Measurements from ENCODE around the gene SMG6.

Gene SMG6

DNA sequence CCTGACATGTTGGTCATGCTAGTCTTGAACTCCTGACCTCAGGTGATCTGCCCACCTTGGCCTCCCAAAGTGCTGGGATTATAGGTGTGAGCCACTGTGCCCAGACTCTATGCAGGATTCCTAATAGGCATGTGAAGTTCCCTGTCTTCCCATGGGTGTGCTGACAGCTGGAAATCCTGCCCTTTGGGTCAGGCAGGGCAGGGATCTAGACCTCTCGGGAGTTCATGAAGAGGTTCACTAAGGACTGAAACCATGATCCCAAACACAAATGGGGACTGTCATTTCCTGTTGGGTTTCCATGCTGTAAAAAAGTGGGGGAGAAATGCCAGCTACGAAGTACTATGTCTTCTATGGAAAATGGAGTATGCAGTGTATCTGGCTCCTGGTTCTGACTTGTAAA, 196.5 kb downstream of the SMG6 start:
- TF ChIP-seq, protein P1, sequence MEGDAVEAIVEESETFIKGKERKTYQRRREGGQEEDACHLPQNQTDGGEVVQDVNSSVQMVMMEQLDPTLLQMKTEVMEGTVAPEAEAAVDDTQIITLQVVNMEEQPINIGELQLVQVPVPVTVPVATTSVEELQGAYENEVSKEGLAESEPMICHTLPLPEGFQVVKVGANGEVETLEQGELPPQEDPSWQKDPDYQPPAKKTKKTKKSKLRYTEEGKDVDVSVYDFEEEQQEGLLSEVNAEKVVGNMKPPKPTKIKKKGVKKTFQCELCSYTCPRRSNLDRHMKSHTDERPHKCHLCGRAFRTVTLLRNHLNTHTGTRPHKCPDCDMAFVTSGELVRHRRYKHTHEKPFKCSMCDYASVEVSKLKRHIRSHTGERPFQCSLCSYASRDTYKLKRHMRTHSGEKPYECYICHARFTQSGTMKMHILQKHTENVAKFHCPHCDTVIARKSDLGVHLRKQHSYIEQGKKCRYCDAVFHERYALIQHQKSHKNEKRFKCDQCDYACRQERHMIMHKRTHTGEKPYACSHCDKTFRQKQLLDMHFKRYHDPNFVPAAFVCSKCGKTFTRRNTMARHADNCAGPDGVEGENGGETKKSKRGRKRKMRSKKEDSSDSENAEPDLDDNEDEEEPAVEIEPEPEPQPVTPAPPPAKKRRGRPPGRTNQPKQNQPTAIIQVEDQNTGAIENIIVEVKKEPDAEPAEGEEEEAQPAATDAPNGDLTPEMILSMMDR (IDR thresholded peaks at IDR 0.05; ENCODE audit: extremely low read depth, missing control alignments) = no peak
- no peak for DNase-seq (ENCODE audit: low spot score)

DNA sequence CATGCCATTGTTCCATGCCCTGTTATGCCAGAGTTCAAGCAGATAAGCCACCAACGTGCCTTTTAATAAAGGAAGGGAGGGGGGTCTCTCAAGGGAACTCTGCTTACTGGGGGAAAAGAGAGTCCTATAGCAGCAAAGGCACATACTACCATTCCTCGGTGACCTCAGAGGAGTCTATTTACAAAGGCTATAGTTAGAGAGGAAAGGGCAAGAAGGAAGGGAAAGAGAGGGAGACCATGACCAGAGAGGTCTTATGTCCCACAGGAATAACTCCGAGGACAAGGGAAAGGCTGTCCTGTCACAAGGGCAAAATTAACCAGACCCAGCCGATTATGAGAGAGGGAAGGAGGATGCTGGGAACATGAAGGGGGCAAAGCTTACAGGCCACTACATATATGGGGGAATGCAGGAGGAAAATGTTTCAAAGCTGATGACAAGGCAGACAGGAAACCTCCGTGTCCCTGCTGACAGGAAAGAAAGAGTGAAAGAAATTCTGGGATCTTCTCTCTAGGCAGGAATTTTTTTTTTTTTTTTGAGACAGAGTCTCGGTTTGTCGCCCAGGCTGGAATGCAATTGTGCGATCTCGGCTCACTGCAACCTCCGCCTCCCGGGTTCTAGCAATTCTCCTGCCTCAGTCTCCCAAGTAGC, 197.2 kb downstream of the SMG6 start:
- no peak for DNase-seq (ENCODE audit: low spot score)
- TF ChIP-seq, protein P1 (IDR thresholded peaks at IDR 0.05; ENCODE audit: extremely low read depth, missing control alignments) = no peak

DNA sequence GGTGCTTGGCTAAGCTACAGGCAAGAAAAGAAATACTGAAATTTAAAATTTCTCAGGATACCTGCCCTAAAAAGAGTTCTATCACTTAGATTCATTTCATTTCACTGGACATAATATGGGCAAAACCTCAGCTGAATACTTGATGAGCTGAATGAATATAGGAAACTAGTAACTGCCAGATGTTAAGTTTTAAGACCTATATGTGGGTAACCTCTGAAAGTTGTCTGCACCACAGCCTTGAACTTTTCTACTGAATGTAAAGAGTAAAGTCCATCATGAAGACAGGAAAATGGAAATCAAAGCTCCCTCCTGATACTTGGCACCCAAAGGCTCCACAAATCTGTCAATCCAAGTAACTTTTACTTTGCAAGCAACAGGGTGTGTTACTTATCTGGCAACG, 197.9 kb downstream of the SMG6 start:
- TF ChIP-seq, protein P1 (IDR thresholded peaks at IDR 0.05; ENCODE audit: extremely low read depth, missing control alignments) = no peak
- DNase-seq (ENCODE audit: low spot score) = no peak

DNA sequence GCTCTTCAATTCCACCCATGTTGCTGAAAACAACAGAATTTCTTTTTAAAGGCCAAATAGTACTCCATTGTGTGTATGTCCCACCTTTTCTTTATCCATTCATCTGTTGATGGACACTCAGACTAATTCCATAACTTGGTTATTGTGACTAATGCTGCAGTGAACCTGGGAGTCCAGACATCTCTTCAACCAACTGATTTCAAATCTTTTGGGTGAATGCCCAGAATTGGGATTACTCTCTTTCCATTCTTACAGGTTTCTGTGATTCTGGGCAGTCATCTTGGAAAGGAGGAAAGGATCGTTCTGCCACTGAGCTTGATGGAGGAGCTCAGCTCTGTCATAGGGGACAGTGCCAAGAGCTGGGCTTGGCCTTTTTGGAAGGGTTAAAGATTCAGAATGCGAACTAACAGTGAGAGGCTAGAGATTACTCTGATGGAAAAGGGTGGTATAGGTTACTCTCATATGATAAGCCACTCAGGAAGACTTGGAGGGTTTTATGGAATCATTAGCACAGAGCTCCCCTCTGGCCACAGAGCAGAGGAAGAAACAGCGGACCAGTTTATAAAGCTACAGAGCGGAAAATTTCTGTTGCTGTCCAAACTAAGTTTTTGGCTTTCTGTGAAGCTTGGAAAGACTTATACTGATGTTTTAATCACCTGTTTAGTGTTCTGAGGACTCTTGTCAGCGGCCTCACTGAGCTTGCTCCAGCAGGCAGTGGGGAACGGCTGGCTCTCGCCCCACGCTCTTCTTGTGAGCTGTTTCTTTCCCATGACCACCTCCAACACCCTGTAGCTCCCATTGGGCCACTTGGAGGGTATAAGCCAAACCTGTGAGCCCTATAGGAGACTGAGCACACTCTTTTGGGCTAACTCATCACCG, 200.4 kb downstream of the SMG6 start:
- no peak for DNase-seq (ENCODE audit: low spot score)
- TF ChIP-seq, protein P1 (IDR thresholded peaks at IDR 0.05; ENCODE audit: extremely low read depth, missing control alignments) = no peak

DNA sequence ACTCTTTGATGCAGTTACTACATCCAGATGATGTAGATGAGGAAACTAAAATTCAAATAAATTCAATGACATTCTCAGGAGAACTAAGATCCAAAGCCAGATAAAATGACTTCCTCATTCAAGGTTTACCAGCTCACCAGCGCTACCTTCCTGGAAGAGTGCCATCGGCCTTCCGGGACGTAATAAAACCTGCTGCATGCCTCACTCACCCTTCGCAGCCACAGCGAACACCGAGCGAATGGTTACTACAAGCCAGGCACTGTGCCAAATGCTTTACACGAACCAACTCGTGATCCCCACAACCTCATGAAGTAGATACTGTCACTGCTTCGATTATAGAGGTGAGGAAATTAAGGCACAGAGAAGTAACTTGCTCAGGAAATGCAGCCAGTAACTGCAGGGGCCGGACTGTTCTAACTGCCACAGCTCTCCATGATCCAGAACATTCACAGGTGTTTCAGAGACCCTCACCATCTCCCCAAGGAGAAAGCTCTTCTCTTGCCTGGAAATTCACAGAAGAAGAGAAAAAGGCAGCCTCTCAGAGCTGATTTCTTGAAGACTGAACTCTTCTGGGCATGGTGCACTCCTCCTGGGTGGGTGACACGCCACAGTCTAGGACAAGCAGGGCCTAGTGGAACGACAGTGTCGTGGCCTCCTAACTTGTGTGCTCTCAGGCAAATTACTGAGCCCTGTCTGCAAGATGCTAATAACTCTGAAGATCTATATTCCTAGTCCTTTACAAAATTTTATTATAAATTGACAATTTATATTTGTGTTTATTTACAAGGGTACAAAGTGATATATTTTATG, 201.9 kb downstream of the SMG6 start:
- TF ChIP-seq, protein P1 (IDR thresholded peaks at IDR 0.05; ENCODE audit: extremely low read depth, missing control alignments) = no peak
- no peak for DNase-seq (ENCODE audit: low spot score)

DNA sequence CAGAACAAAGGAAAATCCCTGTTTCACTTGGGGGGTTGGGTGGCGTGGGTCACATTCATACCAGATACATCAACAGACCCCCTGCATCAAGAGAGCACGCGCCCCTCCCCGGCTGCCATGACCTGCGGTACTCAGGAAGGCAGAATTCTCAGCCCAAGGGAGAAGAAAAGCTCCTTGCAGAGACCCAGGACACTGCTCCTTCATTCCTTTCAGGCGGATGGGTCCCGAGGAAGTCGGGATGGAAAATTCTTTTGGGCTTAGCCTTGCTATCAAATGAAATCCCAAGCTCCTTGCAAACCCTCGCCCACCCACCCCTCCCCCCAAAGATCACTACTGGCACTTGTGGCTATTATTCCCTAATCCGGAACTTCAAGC, 208.1 kb downstream of the SMG6 start:
- TF ChIP-seq, protein P1 (IDR thresholded peaks at IDR 0.05; ENCODE audit: extremely low read depth, missing control alignments) = no peak
- no peak for DNase-seq (ENCODE audit: low spot score)

Data from GM20000 (cell line).